ENCODE measurements around the gene KIAA1671. TPM values are rescaled to one million over a fixed set of nuclear protein-coding genes. Genes with fewer than 3 reads are reported as not detected.
A peak's percentile ranks its signal among the peaks of the same experiment; 100 is the strongest.

KIAA1671 gene
- total RNA-seq, 1 experiment from 2014 or later: 4.7 TPM

- DNase-seq (ENCODE audit: low read depth): peak; percentile 39
These were observed 92.6 kb downstream of the KIAA1671 start for GRCh38 chr22:25045159-25045558.

GRCh38 chr22:25048071-25048470 lies 95.6 kb downstream of the KIAA1671 start:
- no peak for DNase-seq (ENCODE audit: low read depth)

GRCh38 chr22:25048659-25049647 lies 96.4 kb downstream of the KIAA1671 start:
- peak; percentile 54 for DNase-seq (ENCODE audit: low read depth)

- DNase-seq (ENCODE audit: low read depth): no peak
These were observed 97.3 kb downstream of the KIAA1671 start for GRCh38 chr22:25049770-25050169.

- no peak for DNase-seq (ENCODE audit: low read depth)
These were observed 98.0 kb downstream of the KIAA1671 start for GRCh38 chr22:25050566-25050965.

GRCh38 chr22:25051073-25051472 lies 98.6 kb downstream of the KIAA1671 start:
- no peak for DNase-seq (ENCODE audit: low read depth)

- no peak for DNase-seq (ENCODE audit: low read depth)
These were observed 99.6 kb downstream of the KIAA1671 start for GRCh38 chr22:25051983-25052710.

GRCh38 chr22:25053153-25053805 lies 100.8 kb downstream of the KIAA1671 start:
- DNase-seq (ENCODE audit: low read depth): peak; percentile 70

GRCh38 chr22:25054943-25055511 lies 102.5 kb downstream of the KIAA1671 start:
- peak; percentile 46 for DNase-seq (ENCODE audit: low read depth)

- DNase-seq (ENCODE audit: low read depth): peak; percentile 43
These were observed 104.7 kb downstream of the KIAA1671 start for GRCh38 chr22:25057013-25057881.

- DNase-seq (ENCODE audit: low read depth): no peak
These were observed 106.9 kb downstream of the KIAA1671 start for GRCh38 chr22:25059438-25059837.

GRCh38 chr22:25060522-25061071 lies 108.1 kb downstream of the KIAA1671 start:
- no peak for DNase-seq (ENCODE audit: low read depth)

GRCh38 chr22:25061134-25061533 lies 108.6 kb downstream of the KIAA1671 start:
- DNase-seq (ENCODE audit: low read depth): no peak

- no peak for DNase-seq (ENCODE audit: low read depth)
These were observed 109.3 kb downstream of the KIAA1671 start for GRCh38 chr22:25061605-25062376.

- no peak for DNase-seq (ENCODE audit: low read depth)
These were observed 110.0 kb downstream of the KIAA1671 start for GRCh38 chr22:25062386-25063085.

GRCh38 chr22:25064894-25065560 lies 112.5 kb downstream of the KIAA1671 start:
- DNase-seq (ENCODE audit: low read depth): peak; percentile 85

GRCh38 chr22:25066861-25067435 lies 114.4 kb downstream of the KIAA1671 start:
- no peak for DNase-seq (ENCODE audit: low read depth)

- no peak for DNase-seq (ENCODE audit: low read depth)
These were observed 115.4 kb downstream of the KIAA1671 start for GRCh38 chr22:25067851-25068421.
